SH-SY5Y (cell line): Measurements from ENCODE around the gene SMIM33.

Source experiments
- GATA2 ChIP-seq: IDR thresholded peaks from 2 replicates; pipeline ENCODE4 v1.6.1; 2011; ENCODE audit warnings: mild to moderate bottlenecking, low read depth, low read length
- GATA3 ChIP-seq: IDR thresholded peaks from 2 replicates; pipeline ENCODE4 v1.6.1; 2011; ENCODE audit warnings: low read depth, mild to moderate bottlenecking, low read length, moderate library complexity

SMIM33 gene

DNA sequence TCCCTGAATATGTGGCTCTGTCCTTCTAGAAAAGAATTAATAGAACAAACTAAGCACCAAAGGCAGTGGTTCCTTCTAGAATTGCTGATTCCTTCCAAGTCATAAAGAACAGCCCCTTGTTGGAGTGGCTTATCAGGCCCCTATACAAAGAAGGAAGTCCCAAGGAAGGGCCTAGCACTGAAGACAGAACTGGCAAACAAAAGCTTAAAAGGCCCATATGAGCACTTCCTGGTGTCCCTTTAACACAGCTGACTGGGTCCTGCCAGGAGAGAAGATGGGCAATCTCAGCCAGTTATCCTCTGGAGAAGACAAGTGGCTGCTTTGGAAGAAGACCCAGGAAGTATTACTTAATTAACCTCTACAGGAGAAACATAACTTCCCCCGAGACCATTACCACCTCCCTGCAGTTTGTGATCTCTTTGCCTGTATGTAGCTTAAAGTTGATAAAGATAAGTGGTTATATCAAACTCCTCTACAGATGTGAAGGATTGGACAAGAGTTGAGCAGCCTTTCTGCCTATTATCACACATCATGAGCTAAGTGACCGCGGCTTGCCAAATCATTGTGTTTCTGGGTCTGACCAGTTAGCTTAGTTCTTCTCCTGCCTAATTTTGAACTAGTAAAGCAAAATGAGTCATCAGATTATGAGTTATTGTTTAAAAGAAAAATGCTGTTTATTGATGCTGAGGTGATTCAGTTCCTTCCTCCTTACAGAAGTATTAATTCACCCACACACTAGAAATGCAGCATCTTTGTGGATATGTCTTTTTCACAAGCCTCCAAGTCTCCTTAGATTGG lies 25.0 kb downstream of the SMIM33 start:
- TF ChIP-seq GATA2 (no peak), GATA3 (no peak)

GRCh38 chr5:139501381-139501780 lies 30.6 kb downstream of the SMIM33 start:
- TF ChIP-seq GATA2 (no peak), GATA3 (no peak)

DNA sequence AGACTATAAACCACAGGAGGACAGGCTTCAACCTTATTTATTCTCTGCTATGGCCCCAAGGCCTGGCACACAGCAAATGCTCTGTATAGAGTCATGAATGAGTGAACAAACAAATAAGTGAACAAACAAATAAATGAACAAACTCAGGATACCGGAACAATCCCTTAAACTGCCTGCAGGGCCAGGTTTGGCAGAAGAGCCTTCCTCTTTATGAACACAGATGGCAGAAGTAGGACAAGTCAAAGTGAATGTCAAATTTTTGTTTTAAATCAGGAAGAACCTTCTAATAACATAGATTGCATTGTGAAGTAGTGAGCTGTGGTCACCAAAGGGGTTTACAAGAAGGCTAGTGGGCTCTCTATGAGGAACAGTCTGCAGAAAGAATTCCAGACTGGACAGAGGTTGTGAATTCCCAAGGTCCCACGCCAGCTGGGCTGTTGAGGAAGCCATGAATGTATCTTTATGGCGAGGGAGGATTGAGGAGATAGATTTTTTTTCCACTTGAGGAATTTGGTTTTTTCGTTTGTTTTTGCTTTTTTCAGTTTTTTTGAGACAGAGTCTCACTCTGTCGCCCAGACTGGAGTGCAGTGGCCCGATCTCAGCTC lies 42.1 kb downstream of the SMIM33 start:
- TF ChIP-seq GATA3 (no peak), GATA2 (no peak)

GRCh38 chr5:139513852-139514485 lies 43.2 kb downstream of the SMIM33 start:
- no peak for TF ChIP-seq GATA3
- TF ChIP-seq GATA2: no peak

DNA sequence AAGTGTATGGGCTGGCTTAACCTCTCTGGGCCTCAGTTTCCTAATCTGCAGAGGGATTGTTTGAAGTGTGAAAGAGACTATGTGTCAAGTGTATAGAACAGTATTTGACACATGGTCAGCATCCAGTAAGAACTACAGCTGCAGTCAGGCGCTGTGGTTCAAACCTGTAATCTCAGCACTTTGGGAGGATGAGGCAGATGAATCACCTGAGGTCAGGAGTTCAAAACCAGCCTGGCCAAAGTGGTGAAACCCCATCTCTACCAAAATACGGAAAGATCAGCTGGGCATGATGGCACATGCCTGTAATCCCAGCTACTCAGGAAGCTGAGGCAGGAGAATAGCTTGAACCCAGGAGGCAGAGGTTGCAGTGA lies 43.7 kb downstream of the SMIM33 start:
- TF ChIP-seq GATA3 (no peak), GATA2 (no peak)

DNA sequence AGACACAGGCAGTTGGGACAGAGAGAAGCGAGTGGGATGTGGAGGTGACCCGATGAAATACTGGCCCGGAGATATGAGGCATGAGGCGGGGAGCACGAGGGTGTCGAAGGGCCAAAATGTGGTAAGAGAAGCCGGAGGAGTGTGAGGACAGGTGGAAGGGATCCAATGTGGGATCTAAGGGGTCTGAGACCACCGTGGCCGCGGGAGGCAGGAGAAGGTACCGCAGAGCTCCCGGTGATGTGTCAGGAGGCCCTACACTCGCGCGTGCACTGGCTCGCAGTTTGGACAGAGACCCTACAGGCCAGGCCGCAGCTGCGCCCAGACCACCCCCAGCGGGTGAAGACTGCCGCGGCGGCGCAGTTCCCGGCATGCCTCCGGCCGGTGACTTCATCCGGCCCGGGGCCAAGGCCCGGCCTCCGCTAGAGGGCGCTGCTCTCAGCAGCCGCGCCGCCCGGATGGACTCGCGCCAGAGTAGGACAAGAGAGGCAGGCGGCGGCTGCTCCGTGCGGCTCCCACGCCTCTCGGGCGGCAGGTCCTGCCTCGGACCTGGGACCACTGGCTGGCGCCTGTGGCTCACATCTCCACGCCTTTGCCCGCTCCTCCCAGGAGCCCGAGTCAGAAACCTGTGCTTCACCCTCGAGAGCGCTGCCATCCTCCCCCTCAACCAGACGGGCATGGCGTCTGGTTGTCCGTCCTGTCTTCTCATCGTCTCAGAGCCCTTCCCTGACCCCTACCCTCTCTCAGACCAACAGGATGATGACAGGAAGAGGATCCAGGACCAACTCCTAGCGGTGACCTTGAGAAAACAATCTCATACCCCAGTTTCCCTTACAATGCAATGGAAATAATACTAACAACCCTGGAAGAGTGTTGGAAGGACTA lies 47.1 kb downstream of the SMIM33 start:
- TF ChIP-seq GATA3: no peak
- TF ChIP-seq GATA2: no peak
